GM12872 (cell line): Measurements from ENCODE around the gene PLAC8.

Experiments
- CTCF ChIP-seq: IDR thresholded peaks from 3 replicates; pipeline ENCODE4 v1.5.1; 2011; ENCODE audit warnings: low read depth, mild to moderate bottlenecking, low read length, moderate library complexity; ENCODE audit not compliant: insufficient read depth

The PLAC8 gene, protein sequence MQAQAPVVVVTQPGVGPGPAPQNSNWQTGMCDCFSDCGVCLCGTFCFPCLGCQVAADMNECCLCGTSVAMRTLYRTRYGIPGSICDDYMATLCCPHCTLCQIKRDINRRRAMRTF

DNA sequence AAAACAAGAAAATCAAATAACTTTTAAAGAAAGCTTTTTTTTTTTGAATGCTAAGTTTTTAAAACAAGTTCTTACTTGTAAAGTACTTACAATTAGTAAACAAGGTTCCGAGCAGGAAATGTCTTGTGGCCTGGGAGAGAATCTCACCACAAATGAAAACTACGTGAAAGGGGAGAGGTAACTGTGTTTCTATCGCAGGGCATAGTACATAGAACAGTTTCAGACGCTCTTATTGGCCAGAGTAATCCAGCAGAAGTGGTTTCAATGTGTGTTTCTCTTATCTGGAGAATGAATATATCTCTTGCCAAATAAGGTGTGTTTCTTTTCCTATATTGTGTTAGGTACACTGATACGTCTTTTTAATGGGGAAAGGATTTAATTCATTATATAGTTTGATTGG, at the start of gene PLAC8:
Gene PLAC8, minus strand, starts transcription at position 154 of the 400 bp plus-strand sequence. CDS start 6,808 bp downstream, outside the sequence.
- no peak for TF ChIP-seq CTCF

DNA sequence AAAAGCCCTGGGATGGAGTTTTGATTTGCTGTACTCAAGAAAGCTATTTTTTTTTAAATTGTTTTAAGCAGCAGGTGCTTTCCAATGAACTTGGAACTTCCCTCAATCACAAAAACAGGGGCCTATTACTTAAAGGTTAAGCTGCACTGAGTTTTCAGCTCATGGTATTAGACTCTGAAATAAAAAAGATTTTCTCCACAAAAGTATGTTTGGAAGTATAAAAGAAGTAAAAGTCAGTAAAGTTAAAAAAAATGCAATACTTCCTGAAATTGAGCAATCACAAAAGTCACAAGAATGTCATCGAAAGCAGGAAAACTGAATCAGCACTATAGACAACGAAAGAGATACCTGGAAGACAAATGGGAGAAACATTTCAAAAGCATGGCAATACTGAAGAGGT, 38.9 kb upstream of the PLAC8 start:
- no peak for TF ChIP-seq CTCF

- no peak for TF ChIP-seq CTCF
These were observed 38.2 kb upstream of the PLAC8 start for GRCh38 chr4:83152746-83153145.

DNA sequence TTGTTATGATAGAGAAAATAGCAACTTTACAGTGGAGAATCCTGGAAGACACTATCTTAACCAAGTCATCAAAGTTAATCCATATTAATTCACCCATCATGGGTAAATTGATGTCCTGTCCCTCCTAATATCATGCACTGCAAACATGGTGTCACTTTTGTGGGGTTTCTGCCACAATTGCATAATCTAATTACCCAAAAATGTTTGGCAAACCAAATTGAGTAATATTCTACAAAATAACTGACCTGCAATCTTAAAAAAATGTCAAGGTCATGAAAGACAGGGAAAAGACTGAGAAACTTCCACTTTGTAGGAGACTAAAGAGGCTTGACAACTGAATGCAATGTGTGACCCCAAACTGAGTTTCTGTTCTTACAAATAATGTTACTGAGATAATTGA, 37.1 kb upstream of the PLAC8 start:
- no peak for TF ChIP-seq CTCF

- no peak for TF ChIP-seq CTCF
These were observed 36.3 kb upstream of the PLAC8 start for GRCh38 chr4:83150653-83151330.

DNA sequence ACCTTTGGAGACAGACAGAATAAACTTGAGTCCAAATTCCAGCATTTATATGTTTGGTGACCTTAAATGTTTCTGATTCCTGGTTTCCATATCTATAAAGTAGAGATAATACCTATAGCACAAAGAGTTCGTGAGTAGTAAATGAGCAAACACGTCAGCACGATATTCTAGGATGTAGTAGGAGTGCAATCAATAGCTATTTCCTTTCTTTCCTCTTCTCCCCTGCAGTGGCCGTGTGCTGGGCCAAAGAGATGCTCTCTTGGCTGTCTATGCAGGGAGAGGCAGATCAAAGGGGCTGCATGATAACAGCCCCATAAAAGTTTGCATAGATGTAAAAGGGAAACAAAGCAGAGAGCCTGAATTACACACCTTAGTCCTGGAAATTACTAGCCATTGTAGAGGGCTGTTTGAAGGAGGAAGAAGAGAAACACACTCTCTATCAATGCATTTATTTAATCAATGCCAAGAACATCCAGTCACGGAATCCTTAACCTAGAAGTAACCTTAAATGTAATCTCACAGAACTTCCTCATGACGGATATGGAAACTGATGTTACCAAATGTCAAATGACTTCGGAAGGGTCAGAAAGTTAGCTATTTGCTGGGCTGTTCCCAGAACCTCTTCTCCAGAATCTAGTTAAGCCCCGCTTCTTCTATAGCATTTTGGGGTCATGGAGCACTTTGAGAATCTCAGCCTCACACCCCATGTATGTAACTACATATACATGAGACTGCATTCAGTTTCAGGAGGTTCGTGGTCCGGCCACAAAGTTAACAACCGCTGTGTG, 35.5 kb upstream of the PLAC8 start:
- no peak for TF ChIP-seq CTCF

DNA sequence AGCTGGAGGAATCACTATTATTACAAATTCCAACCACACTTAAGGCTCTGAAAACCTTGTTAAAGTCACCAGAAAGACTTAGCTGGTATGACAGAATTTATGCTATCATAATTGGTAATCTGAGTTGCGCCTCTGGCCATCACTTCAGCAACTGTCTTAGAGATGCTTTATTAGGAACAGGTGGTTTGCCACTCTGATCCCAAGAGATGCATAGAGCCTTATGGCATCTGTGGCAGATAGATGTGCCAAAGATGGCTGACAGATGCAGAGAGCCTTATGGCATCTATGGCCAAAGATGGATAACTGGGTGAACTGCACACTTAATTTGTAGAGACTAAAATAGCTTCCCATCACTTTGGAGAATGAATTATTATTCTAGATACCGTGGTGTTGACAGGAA, 32.3 kb upstream of the PLAC8 start:
- TF ChIP-seq CTCF, result no peak
